Upper lobe of left lung (tissue), 4 donors: ENCODE data around the gene RMDN2.

Experiments used
- CTCF ChIP-seq, 6 experiments: fragments of 450-650 bp in 4 of 6; fragments of 200-600 bp in 2 of 6; sonication (generic) in 2 of 6; IDR thresholded peaks; one replicate each; pipeline ENCODE4 v1.5.1; 2016 to 2019; ENCODE audit warnings: antibody characterized with exemption in 6 of 6
- EP300 ChIP-seq, 4 donors: sonication (generic); formaldehyde crosslinking; IDR thresholded peaks; one replicate each; pipeline ENCODE4 v1.5.1; 2017; ENCODE audit warnings: antibody characterized with exemption in 4 of 4, control low read depth in 2 of 4
- POLR2A ChIP-seq, 4 donors: fragments of 450-650 bp; IDR thresholded peaks; one replicate each; pipeline ENCODE4 v1.5.1; 2016 to 2017; ENCODE audit warnings: antibody characterized with exemption in 4 of 4, mild to moderate bottlenecking in 2 of 4
- POLR2AphosphoS5 ChIP-seq, 2 donors: sonication (generic); formaldehyde crosslinking; IDR thresholded peaks; one replicate each; pipeline ENCODE4 v1.5.1; 2017; ENCODE audit warnings: antibody characterized with exemption in 2 of 2

- TF ChIP-seq EP300 (IDR thresholded peaks at IDR 0.05) (no peak), POLR2A (IDR thresholded peaks at IDR 0.05) (no peak), POLR2AphosphoS5 (IDR thresholded peaks at IDR 0.05) (no peak), CTCF (IDR thresholded peaks at IDR 0.05) (no peak)
These were observed 48.9 kb upstream of the RMDN2 start for GRCh38 chr2:37876227-37876626.
